Left ventricle myocardium inferior (tissue), 1 donor: ENCODE data around the gene EPN1. TPM values are rescaled to one million over a fixed set of nuclear protein-coding genes. Genes with fewer than 3 reads are reported as not detected.

Experiments
- DNase-seq: peaks from one replicate; pipeline ENCODE4 v3.0.0-alpha.2; 2020
- H3K27ac ChIP-seq: fragments of 200-600 bp; replicated peaks from 2 replicates; pipeline ENCODE4 v1.8.0; 2021
- H3K27me3 ChIP-seq: fragments of 200-600 bp; 2 replicates; pipeline ENCODE4 v1.8.0; 2021; ENCODE audit warnings: low read depth
- H3K36me3 ChIP-seq: fragments of 200-600 bp; 2 replicates; pipeline ENCODE4 v1.8.0; 2021
- H3K4me1 ChIP-seq: fragments of 200-600 bp; 2 replicates; pipeline ENCODE4 v1.8.0; 2021
- H3K4me3 ChIP-seq: fragments of 200-600 bp; 2 replicates; pipeline ENCODE4 v1.8.0; 2021; ENCODE audit warnings: mild to moderate bottlenecking, moderate library complexity
- H3K9me3 ChIP-seq: fragments of 200-600 bp; replicated peaks from 2 replicates; pipeline ENCODE4 v1.8.0; 2021
- intact Hi-C: fragments of 100-400 bp; cut with micrococcal nuclease; formaldehyde crosslinking; loops from one replicate; pipeline ENCODE4 v1.11.0; 2022
- total RNA-seq: library from RNA; stranded (reverse); fragmentation: NEBNext Ultra II Directional; extraction: Animal tissue kit (Norgen Biotek cat#: 25700); gene quantifications from one replicate; pipeline ENCODE4 v1.2.1, GENCODE V29; 2021
- TF ChIP-seq, protein P1 (sequence below): fragments of 200-600 bp; IDR thresholded peaks from 2 replicates; pipeline ENCODE4 v1.8.0; 2021; ENCODE audit warnings: antibody characterized with exemption, mild to moderate bottlenecking, borderline replicate concordance
- donor health status: DM: no; HTN: yes; CAD: no; lungs with severe emphysema.

The EPN1 gene
- total RNA-seq, 1 donor from 2014 or later, result 205 TPM

DNA sequence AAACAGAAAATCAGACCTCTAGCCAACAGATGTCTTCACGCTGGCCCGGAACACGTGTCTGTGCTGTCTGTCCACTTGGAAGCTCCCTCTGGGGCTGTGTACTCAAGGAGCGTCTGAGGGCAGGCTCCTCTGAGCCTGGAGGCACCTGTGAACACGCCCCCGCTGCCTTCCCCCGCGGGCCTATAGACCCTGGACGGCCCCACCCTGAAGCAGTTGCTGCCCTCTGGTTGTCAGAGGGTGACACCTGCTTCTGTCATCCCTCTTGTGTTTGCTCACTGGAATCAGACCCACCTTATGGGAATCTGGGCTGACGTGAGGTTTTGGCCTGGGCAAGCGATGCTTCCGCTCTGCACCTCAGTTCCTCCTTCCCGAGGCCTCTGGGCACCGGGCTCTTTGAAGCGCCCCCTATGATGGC, 19.2 kb downstream of the EPN1 start:
- intact Hi-C loops, result no loop called here

DNA sequence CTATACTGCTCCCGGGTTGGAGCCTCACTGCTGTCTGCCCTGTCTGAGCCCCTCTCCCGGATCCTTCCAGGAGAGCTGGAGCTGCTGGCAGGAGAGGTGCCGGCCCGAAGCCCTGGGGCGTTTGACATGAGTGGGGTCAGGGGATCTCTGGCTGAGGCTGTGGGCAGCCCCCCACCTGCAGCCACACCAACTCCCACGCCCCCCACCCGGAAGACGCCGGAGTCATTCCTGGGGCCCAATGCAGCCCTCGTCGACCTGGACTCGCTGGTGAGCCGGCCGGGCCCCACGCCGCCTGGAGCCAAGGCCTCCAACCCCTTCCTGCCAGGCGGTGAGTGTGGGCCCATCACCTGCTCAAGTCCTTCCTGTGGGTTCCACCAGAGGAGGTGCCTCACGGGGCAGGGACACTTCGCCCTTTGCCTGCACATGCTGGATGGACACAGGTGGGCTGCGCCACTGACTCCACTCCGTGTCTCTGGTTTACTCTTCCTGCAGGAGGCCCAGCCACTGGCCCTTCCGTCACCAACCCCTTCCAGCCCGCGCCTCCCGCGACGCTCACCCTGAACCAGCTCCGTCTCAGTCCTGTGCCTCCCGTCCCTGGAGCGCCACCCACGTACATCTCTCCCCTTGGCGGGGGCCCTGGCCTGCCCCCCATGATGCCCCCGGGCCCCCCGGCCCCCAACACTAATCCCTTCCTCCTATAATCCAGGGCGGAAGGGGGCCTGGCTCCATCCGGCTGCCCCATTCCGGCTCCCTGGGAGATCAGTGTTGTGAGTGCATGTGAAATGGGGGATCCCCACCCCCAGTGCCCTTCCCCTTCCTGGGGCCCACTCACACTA, 19.8 kb downstream of the EPN1 start:
- no peaks in the 10 kb centered on the region for H3K9me3 ChIP-seq
- peak; percentile 11 for DNase-seq
- H3K4me3 ChIP-seq, result no peak overlapping the region
- TF ChIP-seq, protein P1, sequence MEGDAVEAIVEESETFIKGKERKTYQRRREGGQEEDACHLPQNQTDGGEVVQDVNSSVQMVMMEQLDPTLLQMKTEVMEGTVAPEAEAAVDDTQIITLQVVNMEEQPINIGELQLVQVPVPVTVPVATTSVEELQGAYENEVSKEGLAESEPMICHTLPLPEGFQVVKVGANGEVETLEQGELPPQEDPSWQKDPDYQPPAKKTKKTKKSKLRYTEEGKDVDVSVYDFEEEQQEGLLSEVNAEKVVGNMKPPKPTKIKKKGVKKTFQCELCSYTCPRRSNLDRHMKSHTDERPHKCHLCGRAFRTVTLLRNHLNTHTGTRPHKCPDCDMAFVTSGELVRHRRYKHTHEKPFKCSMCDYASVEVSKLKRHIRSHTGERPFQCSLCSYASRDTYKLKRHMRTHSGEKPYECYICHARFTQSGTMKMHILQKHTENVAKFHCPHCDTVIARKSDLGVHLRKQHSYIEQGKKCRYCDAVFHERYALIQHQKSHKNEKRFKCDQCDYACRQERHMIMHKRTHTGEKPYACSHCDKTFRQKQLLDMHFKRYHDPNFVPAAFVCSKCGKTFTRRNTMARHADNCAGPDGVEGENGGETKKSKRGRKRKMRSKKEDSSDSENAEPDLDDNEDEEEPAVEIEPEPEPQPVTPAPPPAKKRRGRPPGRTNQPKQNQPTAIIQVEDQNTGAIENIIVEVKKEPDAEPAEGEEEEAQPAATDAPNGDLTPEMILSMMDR, result no peak
- no peaks in the 10 kb centered on the region for H3K27me3 ChIP-seq
- intact Hi-C loops, result no loop called here
- peaks cover 89% of the 10 kb centered on the region for H3K36me3 ChIP-seq
- H3K27ac ChIP-seq, result no peak overlapping the region
- H3K4me1 ChIP-seq, result no peaks in the 10 kb centered on the region

More for the DNA sequence above, 19.2 kb downstream of the EPN1 start:
- Histone ChIP-seq H3K4me3 (no peak overlapping the region), H3K27ac (no peak overlapping the region), H3K9me3 (no peaks in the 10 kb centered on the region), H3K36me3 (peaks cover 89% of the 10 kb centered on the region), H3K4me1 (no peaks in the 10 kb centered on the region), H3K27me3 (no peaks in the 10 kb centered on the region)
- no peak for DNase-seq
- TF ChIP-seq, protein P1, result no peak

DNA sequence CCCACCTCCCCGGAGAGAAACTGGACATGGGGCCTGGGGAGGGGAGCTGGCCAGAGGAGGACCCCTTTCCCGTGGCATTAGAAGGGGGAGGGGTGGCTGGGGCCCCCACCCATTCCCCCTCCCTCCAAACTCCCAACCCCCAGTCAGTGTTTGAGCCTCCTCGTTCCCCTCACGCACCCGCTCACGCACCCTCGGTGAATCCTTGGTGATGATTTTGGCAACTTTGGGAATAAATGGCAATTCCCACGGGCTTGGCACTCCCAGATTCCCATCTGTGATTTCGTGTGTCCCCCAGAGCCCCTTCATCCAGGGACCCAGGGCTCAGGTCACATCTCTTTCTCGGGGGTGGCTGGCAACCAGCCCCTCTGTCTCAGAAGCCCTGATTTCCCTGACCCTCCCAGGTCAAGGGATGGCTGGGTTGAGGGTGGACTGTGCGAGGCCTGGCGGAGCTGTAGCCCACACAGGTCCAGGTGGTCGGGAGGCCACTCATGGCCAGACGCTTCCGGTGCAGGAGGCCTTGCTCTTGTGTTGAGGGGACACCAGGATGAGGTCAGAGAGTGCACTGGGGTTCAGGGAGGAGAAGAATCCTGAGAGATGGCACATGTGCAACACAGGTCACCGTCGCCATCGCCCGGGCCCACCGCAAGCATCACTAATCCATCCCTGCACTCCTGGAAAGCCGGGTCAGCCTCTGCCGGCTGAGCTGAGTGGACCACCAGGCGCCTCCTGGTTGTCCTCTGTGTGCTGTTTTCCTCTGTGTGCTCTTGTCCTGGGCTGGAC, 20.7 kb downstream of the EPN1 start:
- Histone ChIP-seq H3K4me3 (no peak overlapping the region), H3K9me3 (no peaks in the 10 kb centered on the region), H3K36me3 (peaks cover 88% of the 10 kb centered on the region), H3K4me1 (no peaks in the 10 kb centered on the region), H3K27me3 (no peaks in the 10 kb centered on the region), H3K27ac (no peak overlapping the region)
- intact Hi-C loops, result no loop called here
- peak; percentile 11 for DNase-seq
- TF ChIP-seq, protein P1, result no peak

DNA sequence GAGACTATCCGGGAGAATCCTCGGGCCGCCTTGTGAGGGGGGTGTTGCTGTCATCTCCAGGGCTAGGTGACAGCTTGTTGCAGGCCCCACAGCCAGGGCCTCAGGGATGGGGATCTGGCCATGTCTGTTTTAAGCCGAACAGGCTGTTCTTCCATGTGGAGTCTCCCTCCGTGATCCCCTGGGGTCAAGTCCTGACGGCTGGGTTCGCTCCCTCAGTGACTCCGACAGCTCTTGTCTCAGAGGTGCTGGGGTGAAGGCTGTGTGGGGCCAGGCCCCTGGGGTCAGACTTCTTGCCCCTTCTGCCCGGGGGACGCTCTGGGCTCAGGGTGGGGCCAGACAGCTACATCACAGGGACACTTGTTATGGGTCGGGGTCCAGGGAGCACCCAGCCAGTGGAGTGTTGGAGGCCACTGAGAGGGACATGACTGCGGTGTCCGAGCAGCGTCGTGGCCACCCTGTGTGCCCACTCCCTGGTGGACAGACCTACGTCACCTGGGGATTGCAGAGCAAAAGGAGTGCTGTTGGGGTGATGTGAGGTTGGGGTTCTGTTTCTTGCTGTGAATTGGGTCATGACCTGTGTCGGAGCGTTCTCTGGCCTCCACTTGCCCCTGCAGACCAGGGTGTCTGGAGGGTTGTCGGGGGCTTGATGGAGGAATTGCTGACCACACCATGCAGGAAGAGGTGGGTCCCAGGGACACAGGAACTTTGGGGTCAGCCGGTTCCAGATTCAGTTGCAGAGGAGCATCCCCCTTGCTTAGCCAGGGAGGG, 21.5 kb downstream of the EPN1 start:
- Histone ChIP-seq H3K27ac (no peak overlapping the region), H3K4me1 (no peaks in the 10 kb centered on the region), H3K9me3 (no peaks in the 10 kb centered on the region), H3K4me3 (no peak overlapping the region), H3K27me3 (no peaks in the 10 kb centered on the region), H3K36me3 (peaks cover 80% of the 10 kb centered on the region)
- intact Hi-C loops, result no loop called here
- peak; percentile 4 for DNase-seq
- TF ChIP-seq, protein P1, result no peak

DNA sequence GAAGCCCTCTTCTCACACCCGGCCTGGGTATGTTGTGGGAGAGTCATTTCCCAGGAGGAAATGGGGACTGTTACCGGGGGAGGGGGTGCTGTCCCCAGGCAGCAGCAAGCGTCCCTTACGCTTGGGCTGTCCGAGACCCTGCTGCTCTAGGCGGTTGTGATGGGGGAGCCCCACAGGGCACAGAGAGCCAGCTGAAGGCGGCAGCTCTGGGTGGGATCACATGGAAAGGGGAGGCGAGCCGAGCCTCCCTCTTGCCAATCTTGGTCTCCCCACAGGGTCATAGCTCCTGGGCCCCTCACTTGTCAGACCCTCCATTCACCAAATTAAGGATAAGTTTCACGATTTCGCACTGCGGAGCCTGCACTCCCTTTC, 22.0 kb downstream of the EPN1 start:
- Histone ChIP-seq H3K27ac (no peak overlapping the region), H3K4me3 (no peak overlapping the region), H3K4me1 (no peaks in the 10 kb centered on the region), H3K9me3 (no peaks in the 10 kb centered on the region), H3K36me3 (peaks cover 75% of the 10 kb centered on the region), H3K27me3 (no peaks in the 10 kb centered on the region)
- TF ChIP-seq, protein P1, result no peak
- intact Hi-C loops, result no loop called here
- DNase-seq, result no peak
